Mesodermal cell (in vitro differentiated cells): ENCODE results near the gene C16orf74.
A peak's percentile ranks its signal among the peaks of the same experiment; 100 is the strongest.

Experiments
- H3K27ac ChIP-seq: 2 replicates; pipeline ENCODE4 v1.7.0; 2013; ENCODE audit warnings: mild to moderate bottlenecking, low read depth, low read length, moderate library complexity; ENCODE audit not compliant: severe bottlenecking
- H3K36me3 ChIP-seq: 2 replicates; pipeline ENCODE4 v1.7.1; 2013; ENCODE audit warnings: mild to moderate bottlenecking, low read length, moderate library complexity; ENCODE audit not compliant: control insufficient read depth, insufficient read depth
- H3K4me1 ChIP-seq: one replicate; pipeline ENCODE4 v1.7.1; 2013; ENCODE audit warnings: mild to moderate bottlenecking, low read length; ENCODE audit not compliant: insufficient read depth, control insufficient read depth, poor library complexity, severe bottlenecking
- H3K4me3 ChIP-seq: 2 replicates; pipeline ENCODE4 v1.7.0; 2013; ENCODE audit warnings: low read length, control low read depth, mild to moderate bottlenecking; ENCODE audit not compliant: insufficient read depth, poor library complexity, severe bottlenecking; ENCODE audit errors: extremely low read depth
- H3K9me3 ChIP-seq: 2 replicates; pipeline ENCODE4 v1.7.1; 2013; ENCODE audit warnings: mild to moderate bottlenecking, low read length, moderate library complexity; ENCODE audit not compliant: control insufficient read depth
- WGBS, 2 experiments: methylation state at CpG; one replicate each; pipeline ENCODE4 v1.1.5; 2013; ENCODE audit warnings: missing lambda C conversion rate in 2 of 2; ENCODE audit not compliant: insufficient coverage in 2 of 2; 5-methylcytosine and 5-hydroxymethylcytosine counted together

C16orf74 gene

DNA sequence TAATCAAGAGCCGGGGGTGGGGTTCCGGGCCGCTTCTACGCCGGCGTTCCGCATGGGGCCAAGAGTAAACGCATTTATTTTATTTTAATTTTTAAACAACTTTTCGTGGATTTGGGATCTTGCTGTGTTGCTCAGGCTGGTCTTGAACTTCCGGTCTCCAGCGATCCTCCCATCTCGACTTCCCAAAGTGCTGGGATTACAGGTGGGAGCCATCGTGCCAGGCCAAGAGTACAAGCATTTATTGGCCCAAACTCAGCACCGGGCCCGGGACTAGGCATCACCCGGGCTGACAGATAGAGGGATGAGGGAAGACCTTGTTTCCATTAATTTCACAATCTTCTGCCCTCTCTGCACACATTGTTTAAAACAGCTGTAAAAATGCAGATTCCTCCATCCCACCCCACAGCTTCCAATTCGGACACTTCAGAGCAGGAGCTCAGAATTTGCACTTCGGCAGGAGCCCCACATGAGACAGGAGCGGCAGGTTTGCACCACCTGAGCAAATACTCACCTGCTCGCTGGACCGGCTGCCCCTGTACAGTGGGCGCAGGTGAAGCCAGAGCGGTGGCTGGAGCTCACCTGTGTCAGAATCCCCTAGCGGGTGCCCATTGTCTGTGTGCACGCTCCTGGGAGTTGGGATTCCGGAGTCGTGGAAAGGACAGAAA, 61.5 kb downstream of the C16orf74 start:
- Histone ChIP-seq H3K9me3 (no peaks in the 10 kb centered on the region), H3K36me3 (peaks cover 11% of the 10 kb centered on the region), H3K27ac (no peak overlapping the region), H3K4me3 (peak overlapping the region; percentile 27), H3K4me1 (peaks cover 8% of the 10 kb centered on the region)
- 74 to 78% methylated on average over 14 to 17 of the region's 27 CpGs for WGBS, 2 experiments

GRCh38 chr16:85688586-85689284, 62.2 kb downstream of the C16orf74 start, which contains the start of gene GINS2:
Gene GINS2, minus strand, starts transcription at chr16:85688954. Its CDS starts 56 bp downstream, at chr16:85688898.
- H3K9me3 ChIP-seq: no peaks in the 10 kb centered on the region
- H3K36me3 ChIP-seq: peaks cover 18% of the 10 kb centered on the region
- WGBS, 2 experiments: 2 to 5% methylated on average over 29 to 51 of the region's 86 CpGs
- peak within 1 kb of the TSS; percentile 65 for H3K4me3 ChIP-seq
- H3K27ac ChIP-seq: no peak within 1 kb of the TSS
- H3K4me1 ChIP-seq: peaks cover 8% of the 10 kb centered on the region

DNA sequence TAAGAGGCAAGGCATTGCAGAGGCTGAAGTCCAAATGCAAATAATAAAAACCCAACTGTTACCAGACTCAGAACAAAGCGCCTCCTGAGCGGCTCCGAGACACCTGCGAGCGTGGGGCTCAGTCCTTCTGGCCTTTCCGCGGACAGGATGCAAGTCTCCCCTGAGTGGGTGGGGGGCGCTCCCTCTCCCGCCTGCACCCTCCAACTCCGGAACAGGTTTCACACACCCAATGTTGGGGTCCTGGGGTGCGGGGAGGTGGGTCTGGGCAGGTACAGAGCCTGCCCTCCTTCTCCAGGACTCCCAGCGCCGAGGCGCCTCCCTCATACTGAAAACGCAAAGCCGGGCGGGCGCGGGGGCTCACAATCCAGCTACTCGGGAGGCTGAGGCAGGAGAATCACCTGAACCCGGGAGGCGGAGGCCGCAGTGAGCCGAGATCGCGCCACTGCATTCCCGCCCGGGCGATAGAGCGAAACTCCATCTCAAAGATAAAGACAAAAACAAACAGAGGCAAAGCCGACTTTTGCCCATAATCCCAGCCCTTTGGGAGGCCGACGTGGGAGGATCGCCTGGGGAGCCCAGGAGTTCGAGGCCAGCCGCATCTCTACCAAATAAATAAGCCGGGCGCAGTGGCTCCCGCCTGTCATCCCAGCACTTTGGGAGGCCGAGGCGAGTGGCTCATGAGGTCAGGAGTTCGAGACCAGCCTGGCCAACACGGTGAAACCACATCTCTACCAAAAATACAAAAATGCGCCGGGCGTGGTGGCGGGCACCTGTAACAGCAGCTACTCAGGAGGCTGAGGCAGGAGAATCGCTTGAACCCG, 63.0 kb downstream of the C16orf74 start:
- H3K4me3 ChIP-seq: peak overlapping the region; percentile 65
- no peaks in the 10 kb centered on the region for H3K9me3 ChIP-seq
- peaks cover 18% of the 10 kb centered on the region for H3K36me3 ChIP-seq
- peaks cover 8% of the 10 kb centered on the region for H3K4me1 ChIP-seq
- H3K27ac ChIP-seq: no peak overlapping the region
- 80 to 81% methylated on average over 35 to 42 of the region's 49 CpGs for WGBS, 2 experiments

DNA sequence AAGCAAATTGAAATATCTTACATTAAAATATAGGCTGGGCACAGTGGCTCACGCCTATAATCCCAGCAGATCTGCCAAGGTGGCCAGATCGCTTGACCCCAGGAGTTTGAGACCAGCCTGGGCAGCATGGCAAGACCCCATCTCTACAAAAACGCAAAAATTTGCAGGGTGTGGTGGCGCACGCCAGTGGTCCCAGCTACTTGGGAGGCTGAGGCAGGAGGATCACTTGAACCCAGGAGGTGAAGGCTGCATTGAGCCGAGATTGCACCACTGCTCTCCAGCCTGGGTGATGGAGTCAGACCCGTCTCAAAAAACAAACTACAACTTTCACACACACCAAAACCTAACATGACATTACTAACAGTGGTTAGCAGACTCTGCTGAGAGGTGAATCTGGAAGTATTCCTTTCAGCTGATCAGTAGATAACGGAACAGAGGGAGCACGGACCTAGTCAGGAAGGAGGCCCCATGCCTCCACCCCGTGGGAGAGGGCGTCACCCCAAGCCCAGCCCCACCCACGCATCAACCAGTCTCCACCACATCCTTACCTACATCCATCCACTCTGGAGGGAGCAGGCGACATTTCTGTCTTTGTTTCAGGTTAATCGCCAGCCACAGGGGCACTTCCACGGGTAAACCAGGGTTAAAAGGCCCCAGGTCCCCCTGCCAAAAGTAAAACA, 63.8 kb downstream of the C16orf74 start:
- Histone ChIP-seq H3K27ac (no peak overlapping the region), H3K36me3 (peaks cover 18% of the 10 kb centered on the region), H3K4me3 (no peak overlapping the region), H3K4me1 (peaks cover 8% of the 10 kb centered on the region), H3K9me3 (no peaks in the 10 kb centered on the region)
- WGBS, 2 experiments: 80 to 85% methylated on average over 11 to 13 of the region's 15 CpGs

DNA sequence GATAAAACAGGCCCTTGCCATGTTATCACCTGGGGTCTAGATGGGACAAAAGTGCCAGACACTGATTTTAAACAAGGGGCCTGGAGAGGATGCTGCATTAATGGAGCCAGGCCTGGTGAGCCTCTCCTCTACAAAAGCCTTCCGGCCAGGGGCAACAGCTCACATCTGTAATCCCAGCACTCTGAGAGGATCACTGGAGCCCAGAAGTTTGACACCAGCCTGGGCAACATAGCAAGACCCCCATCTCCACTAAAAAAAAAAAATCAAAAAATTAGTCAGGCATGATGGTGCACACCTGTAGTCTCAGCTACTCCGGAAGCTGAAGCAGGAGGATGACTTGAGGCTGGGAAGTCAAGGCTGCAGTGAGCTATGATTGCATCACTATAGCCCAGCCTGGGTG, 65.6 kb downstream of the C16orf74 start:
- H3K4me1 ChIP-seq: peaks cover 4% of the 10 kb centered on the region
- peaks cover 29% of the 10 kb centered on the region for H3K36me3 ChIP-seq
- no peaks in the 10 kb centered on the region for H3K9me3 ChIP-seq
- no peak overlapping the region for H3K27ac ChIP-seq
- WGBS, 2 experiments: 88 to 94% methylated on average over 1 to 2 of the region's 2 CpGs
- no peak overlapping the region for H3K4me3 ChIP-seq

- peaks cover 39% of the 10 kb centered on the region for H3K36me3 ChIP-seq
- H3K4me3 ChIP-seq: no peak overlapping the region
These were observed 67.5 kb downstream of the C16orf74 start for GRCh38 chr16:85683363-85683762.

GRCh38 chr16:85682516-85682915, 68.4 kb downstream of the C16orf74 start:
- H3K9me3 ChIP-seq: no peaks in the 10 kb centered on the region
- H3K4me1 ChIP-seq: no peaks in the 10 kb centered on the region
- H3K36me3 ChIP-seq: peaks cover 47% of the 10 kb centered on the region
- no peak overlapping the region for H3K4me3 ChIP-seq
- 82 to 83% methylated on average over 9 of the region's 9 CpGs for WGBS, 2 experiments
- no peak overlapping the region for H3K27ac ChIP-seq

More at GRCh38 chr16:85683363-85683762, 67.5 kb downstream of the C16orf74 start:
- H3K4me1 ChIP-seq: no peaks in the 10 kb centered on the region
- H3K9me3 ChIP-seq: no peaks in the 10 kb centered on the region
- H3K27ac ChIP-seq: no peak overlapping the region

- no peaks in the 10 kb centered on the region for H3K4me1 ChIP-seq
- no peak overlapping the region for H3K4me3 ChIP-seq
- peaks cover 54% of the 10 kb centered on the region for H3K36me3 ChIP-seq
- H3K27ac ChIP-seq: no peak overlapping the region
- H3K9me3 ChIP-seq: no peaks in the 10 kb centered on the region
- 97% methylated on average over 6 to 7 of the region's 8 CpGs for WGBS, 2 experiments
These were observed 69.6 kb downstream of the C16orf74 start for GRCh38 chr16:85681255-85681654.

- 94 to 97% methylated on average over 6 of the region's 6 CpGs for WGBS, 2 experiments
- no peaks in the 10 kb centered on the region for H3K4me1 ChIP-seq
- no peak overlapping the region for H3K4me3 ChIP-seq
- no peak overlapping the region for H3K27ac ChIP-seq
- no peaks in the 10 kb centered on the region for H3K9me3 ChIP-seq
- H3K36me3 ChIP-seq: peaks cover 60% of the 10 kb centered on the region
These were observed 70.4 kb downstream of the C16orf74 start for GRCh38 chr16:85680352-85680944.

DNA sequence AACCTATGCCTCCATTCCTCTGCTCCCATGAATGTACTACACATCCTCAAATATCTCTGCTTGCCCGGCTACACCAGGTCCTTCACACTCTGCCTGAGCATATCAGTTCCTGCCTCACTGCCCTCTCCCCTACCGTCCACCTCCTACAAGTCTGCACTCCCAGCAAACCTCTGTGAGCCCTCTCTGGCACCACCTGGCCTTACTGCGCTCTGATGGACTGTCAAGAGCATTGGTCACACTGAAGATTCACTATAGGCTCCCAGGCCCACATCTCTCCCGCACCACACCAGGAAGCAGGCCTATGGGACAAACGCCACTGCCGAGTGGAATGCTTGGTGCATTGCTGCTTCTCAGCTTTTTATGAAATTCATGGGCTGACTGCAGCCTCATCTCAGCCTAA, 71.0 kb downstream of the C16orf74 start:
- WGBS, 2 experiments: 89 to 92% methylated on average over 5 to 6 of the region's 6 CpGs
- Histone ChIP-seq H3K36me3 (peaks cover 65% of the 10 kb centered on the region), H3K4me3 (no peak overlapping the region), H3K27ac (no peak overlapping the region), H3K4me1 (no peaks in the 10 kb centered on the region), H3K9me3 (no peaks in the 10 kb centered on the region)
